HG02759 (cell line): ENCODE results near the gene FXR2.

ENCODE experiments used
- ATAC-seq: cut with Tn5 transposase; IDR thresholded peaks from one replicate; pipeline ENCODE4 v1.9.1; 2021; ENCODE audit warnings: mild to moderate bottlenecking, moderate library complexity; ENCODE audit not compliant: unreplicated experiment

The FXR2 gene

DNA sequence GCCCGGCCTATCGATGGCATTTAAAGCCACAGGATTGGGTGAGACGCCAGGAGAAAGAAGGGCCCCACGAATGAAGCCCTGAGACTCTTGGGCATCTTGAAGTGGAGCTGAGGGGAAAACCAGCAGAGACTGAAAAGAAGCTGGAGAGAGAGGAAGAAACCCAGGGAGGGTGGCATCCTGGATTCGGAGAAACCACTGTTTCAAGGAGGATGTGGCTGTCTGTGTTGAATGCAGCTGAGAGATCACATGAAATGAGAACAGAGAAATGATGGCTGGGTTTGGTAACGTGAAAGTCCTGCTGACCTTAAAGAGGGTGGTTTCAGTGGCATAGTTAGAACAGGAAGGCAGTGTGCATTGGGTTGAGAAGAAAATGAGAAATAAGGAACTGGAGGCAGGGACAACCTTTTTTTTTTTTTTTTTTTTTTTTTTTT lies 62.1 kb downstream of the FXR2 start:
- ATAC-seq, result peak; percentile 61

DNA sequence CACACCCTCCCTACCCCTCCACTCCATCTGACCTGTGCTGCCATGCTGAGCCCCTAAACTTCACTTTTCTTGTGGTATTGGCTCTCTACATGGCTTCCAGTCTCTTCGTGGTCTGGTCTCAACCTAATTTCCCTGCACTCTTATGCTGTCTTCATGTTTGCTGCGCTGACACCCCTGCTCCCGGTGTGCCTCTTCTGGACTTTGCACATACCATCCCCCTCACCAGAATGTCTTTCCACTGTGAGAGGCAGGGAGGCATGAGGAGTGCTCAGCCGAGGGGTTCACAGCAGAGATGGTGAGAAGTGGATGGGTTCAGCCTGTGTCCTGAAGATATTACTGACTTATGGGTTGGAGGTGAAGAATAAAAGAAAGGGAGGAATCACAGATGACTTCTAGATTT lies 63.3 kb downstream of the FXR2 start:
- ATAC-seq, result no peak

DNA sequence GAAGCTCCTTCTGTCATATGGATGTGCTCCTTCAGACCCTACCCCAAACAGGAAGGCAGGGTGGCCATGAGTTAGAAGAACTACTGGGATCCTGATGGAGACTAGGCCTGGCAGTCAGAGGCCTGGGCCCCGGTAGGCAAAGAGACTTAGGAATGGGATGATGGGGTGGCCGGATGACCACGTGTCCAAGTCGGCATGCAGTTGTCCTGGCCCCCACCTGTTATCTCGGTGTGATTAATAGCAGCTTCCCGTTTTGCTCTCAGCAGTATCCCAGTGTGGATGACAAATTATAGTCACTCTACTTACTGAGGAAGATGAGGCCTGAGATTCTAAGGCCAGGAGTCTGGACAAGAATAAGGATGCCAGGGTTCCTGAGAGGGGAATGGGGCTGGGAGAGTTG lies 64.4 kb downstream of the FXR2 start:
- ATAC-seq, result no peak

DNA sequence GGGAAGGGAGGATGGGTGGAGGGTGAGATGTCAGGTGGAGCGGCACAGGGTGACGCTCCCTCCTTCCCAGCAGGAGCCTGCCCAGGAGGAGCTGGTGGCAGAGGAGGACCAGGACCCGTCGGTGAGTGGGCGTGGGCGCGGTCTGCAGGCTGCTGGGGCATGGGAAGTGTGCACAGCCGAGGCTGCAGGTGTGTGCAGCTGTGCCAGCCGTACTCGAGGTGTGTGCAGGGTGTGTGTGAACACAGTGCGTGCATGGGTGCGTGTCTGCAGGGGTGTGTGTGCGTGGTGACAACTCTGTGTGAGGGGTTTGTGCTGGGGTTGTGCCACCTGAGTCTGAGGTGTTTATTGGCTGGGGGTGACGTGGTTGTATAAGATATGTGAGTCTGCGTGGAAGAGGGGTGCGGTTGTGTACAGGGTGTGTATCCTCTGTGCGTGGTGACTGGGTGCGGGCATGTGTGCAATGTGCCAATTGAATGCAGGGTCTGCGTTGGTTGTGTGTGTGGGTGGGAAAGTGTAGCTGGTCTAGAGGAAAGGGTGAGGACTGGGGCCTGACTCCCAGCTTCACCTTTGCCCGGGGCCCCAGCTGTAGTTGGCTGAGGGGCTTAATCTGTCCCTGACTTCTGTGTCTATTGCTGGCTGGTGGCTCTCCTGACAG lies 65.2 kb downstream of the FXR2 start:
- ATAC-seq, result no peak

DNA sequence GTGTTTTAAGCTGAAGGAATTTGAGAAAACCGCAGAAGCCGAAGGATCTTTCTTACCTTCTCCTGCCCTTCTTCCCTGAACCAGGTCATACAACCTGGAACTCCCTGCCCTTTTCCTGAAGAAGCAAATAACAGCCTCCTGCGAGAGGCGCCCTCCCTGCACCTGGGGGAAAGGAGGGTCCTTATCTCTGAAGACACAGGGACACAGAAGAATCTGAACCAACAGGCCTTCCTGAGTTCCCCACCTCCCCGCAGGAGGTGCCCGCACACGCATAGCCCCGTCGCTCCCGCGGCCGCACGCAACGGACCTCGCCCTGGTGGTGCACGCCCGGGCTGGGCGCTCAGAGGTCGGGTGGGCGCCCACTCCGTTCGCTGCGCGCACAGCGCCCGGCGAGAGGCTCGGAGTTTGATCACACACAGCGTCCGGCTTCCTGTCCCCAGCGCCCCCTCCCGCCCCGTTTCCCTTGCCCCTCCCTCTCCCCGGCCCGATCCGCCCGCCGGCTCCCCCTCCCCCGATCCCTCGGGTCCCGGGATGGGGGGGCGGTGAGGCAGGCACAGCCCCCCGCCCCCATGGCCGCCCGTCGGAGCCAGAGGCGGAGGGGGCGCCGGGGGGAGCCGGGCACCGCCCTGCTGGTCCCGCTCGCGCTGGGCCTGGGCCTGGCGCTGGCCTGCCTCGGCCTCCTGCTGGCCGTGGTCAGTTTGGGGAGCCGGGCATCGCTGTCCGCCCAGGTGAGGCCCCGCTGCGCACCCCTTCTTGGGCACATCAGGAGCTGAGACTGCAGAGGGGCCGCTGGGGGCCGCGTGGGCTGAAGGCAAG lies 65.9 kb downstream of the FXR2 start, which contains the start of gene TNFSF12:
TSS of gene TNFSF12 (plus strand) at position 474 of the 816 bp plus-strand sequence. CDS start at position 570, 96 bp downstream.
- no peak for ATAC-seq

DNA sequence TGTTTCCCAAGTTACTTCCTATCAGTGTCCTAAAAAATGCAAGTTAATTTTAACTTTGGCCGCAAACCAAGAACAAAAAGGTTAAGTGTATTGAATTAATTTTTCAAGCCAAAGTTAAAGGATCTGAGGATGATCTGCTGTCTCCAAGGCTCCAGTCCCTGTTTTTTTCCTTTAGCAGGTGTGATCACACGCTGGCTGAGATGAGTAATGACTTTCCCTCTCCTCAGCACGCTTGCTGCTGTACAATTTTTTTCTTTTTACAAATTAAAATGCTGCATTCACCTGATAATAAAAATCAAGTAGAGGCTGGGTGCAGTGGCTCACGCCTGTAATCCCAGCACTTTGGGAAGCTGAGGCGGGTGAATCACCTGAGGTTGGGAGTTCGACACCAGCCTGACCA lies 69.8 kb downstream of the FXR2 start:
- ATAC-seq, result no peak
